ENCODE data around the gene NIBAN1.

Gene NIBAN1

DNA sequence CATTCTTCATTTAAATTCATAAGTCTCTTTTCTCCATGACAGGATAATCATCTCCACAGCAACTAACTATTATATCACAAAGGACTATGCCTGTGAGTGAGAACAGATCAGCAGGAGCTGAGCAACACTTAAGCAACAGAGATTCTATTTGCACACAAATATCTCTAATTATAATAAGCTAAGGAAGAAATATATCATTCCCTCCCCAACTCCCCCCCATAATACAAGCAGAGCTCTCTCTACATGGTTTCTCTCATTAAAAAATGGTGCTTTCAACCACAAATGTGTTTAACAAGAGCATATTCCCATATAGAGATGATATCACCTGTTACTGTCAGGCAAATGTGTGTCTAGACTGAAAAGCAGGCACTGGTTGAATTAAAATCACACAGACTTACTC is 34.5 kb upstream of the NIBAN1 start:
- TF ChIP-seq, protein P1, sequence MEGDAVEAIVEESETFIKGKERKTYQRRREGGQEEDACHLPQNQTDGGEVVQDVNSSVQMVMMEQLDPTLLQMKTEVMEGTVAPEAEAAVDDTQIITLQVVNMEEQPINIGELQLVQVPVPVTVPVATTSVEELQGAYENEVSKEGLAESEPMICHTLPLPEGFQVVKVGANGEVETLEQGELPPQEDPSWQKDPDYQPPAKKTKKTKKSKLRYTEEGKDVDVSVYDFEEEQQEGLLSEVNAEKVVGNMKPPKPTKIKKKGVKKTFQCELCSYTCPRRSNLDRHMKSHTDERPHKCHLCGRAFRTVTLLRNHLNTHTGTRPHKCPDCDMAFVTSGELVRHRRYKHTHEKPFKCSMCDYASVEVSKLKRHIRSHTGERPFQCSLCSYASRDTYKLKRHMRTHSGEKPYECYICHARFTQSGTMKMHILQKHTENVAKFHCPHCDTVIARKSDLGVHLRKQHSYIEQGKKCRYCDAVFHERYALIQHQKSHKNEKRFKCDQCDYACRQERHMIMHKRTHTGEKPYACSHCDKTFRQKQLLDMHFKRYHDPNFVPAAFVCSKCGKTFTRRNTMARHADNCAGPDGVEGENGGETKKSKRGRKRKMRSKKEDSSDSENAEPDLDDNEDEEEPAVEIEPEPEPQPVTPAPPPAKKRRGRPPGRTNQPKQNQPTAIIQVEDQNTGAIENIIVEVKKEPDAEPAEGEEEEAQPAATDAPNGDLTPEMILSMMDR (IDR thresholded peaks at IDR 0.05) = no peak

DNA sequence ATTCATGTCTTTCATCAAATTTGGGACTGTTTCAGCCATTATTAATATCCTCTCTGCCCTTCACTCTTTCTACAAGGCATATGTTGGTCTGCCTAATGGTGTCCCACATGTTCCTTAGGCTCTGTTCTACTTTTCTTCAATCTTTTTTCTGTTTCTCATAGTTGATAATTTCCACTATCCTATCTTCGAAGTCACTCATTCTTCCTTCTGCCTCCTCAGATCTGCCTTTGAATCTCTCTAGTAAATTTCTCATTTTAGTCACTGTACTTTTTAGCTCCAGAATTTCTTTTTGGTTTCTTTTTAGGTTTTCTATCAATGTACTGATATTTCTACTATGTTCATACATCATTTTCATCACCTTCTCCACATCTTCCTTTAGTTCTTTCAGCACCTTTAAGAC is 20.0 kb upstream of the NIBAN1 start:
- TF ChIP-seq, protein P1 (IDR thresholded peaks at IDR 0.05) = no peak

DNA sequence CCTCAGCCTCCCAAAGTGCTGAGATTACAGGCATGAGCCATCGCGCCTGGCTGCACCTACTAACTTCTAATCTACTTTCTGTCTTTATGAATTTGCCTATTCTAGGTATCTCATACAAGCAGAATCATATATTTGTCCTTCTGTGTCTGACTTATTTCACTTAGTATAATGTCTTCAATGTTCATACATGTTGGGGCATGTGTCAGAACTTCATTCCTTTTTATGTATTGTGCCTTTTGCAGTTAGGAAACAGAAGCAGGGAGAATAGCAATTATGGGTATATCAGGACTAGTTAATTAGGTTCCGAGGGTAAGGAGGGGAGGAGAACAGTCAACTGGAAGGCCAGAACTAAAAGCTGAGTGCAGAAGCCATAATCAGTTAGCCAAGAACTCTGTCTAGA is 18.0 kb upstream of the NIBAN1 start:
- TF ChIP-seq, protein P1 (IDR thresholded peaks at IDR 0.05) = no peak

DNA sequence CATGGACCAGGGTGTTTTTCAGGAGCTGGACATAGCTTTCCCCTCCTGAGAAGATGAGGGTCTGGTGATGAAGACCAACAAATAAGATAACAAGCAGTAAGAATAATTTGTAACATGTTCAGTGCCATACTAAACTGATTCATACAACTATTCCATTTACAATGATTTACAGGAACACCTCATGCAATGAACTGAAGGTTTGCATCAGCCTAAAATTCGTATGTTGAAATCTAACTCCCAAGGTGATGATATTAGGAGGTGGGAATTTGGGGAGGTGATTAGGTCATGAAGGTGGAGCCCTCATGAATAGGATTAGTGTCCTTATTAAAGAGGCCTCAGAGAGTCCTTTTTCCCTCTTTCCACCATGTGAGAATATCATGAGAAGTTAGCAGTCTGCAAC is 15.9 kb upstream of the NIBAN1 start:
- TF ChIP-seq, protein P1 (IDR thresholded peaks at IDR 0.05) = no peak

DNA sequence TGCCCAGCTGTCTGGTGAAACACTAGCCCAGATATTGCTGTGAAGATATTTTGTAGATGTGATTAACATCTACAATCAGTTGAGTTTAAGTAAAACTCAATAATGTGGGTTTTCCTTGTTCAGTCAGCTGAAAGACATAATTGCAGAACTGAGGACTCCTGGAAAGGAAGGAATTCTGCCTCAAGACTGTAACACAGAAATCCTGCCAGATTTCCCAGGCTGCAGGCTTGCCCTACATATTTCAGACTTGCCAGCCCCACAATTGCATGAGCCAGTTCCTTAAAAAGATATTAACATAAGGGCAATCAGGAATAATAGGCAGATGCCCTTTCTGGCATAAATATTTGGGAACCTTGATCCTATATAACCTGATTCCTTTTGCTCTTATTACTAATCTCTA is 14.2 kb upstream of the NIBAN1 start:
- TF ChIP-seq, protein P1 (IDR thresholded peaks at IDR 0.05) = no peak

DNA sequence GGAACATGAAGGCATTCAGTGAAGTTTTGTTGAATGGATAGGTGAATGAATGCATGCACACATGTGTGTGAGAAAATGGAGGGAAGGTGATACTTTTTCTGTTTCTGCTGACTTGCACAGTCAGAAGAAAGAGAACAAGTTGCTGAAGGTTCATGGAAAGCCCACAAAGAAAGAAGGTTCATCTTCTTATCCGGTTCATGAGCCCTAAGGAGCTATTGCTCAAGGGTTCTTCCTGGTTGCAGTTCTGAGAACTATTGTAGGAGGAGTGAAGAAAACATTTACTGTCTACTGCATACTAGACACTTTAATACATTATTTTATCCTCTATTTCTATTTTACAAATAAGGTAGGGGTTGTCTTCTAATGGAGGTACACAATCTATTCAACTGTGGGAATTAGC is 13.4 kb upstream of the NIBAN1 start:
- TF ChIP-seq, protein P1 (IDR thresholded peaks at IDR 0.05) = no peak

DNA sequence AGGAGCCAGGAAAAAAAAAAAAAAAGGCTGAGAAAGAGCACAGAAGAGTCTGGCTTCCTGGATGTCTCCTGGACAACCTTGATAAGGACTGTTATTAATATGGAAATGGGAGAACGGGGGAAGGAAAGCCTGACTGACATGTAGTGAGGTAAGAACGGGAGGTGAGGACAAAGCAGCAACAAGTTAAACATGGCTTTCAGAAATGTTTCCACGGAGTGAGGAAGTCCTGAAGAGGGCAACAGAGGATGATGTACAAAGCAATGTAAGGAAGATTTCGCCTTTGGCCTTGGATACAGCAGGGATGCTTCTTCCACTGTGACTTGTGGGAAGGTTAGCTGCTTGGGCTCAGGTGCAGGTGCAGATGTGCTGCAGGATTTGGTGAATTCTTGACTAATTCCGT is 11.9 kb upstream of the NIBAN1 start:
- TF ChIP-seq, protein P1 (IDR thresholded peaks at IDR 0.05) = peak; percentile 53
